Measurements from ENCODE around the gene ZNF654. TPM values are rescaled to one million over a fixed set of nuclear protein-coding genes. Genes with fewer than 3 reads are reported as not detected.

The ZNF654 gene
- total RNA-seq, 1 experiment from 2014 or later, result 7.0 TPM

- Histone ChIP-seq H3K9me2 (ENCODE audit: insufficient read depth) (no peaks in the 10 kb centered on the region), H3K36me3 (ENCODE audit: control insufficient read depth in 1 of 2, insufficient read depth in 2 of 2, low read length in 2 of 2) (no peaks in the 10 kb centered on the region), H3K4me3 (replicated peaks in 1 of 2; ENCODE audit: low read depth in 1 of 2, low read length in 2 of 2) (no peak overlapping the region), H2AFZ (ENCODE audit: low read depth, low read length, poor library complexity, severe bottlenecking) (no peak overlapping the region), H3K27me3 (ENCODE audit: insufficient read depth, low read length) (no peaks in the 10 kb centered on the region), H3K4me2 (ENCODE audit: low read length) (no peak overlapping the region), H3K79me2 (ENCODE audit: insufficient read depth, low read length) (peaks cover 83% of the 10 kb centered on the region), H3K9ac (ENCODE audit: low read length) (no peak overlapping the region), H4K20me1 (ENCODE audit: insufficient read depth) (no peaks in the 10 kb centered on the region), H3K4me1 (ENCODE audit: control insufficient read depth in 1 of 2, insufficient read depth in 2 of 2, low read length in 2 of 2) (peaks cover 2 to 21% of the 10 kb centered on the region in 2 experiments; a peak in 3 of 4 replicates), H3K27ac (ENCODE audit: low read depth, low read length) (no peak overlapping the region), H3K9me3 (ENCODE audit: control insufficient read depth in 1 of 2, insufficient read depth in 1 of 2, low read depth in 1 of 2, low read length in 2 of 2) (no peaks in the 10 kb centered on the region)
- no peak for TF ChIP-seq SIN3A (IDR thresholded peaks at IDR 0.05; ENCODE audit: low read depth)
- no peak for TF ChIP-seq EZH2phosphoT487 (IDR thresholded peaks at IDR 0.05; ENCODE audit: borderline replicate concordance)
- TF ChIP-seq, protein P1, sequence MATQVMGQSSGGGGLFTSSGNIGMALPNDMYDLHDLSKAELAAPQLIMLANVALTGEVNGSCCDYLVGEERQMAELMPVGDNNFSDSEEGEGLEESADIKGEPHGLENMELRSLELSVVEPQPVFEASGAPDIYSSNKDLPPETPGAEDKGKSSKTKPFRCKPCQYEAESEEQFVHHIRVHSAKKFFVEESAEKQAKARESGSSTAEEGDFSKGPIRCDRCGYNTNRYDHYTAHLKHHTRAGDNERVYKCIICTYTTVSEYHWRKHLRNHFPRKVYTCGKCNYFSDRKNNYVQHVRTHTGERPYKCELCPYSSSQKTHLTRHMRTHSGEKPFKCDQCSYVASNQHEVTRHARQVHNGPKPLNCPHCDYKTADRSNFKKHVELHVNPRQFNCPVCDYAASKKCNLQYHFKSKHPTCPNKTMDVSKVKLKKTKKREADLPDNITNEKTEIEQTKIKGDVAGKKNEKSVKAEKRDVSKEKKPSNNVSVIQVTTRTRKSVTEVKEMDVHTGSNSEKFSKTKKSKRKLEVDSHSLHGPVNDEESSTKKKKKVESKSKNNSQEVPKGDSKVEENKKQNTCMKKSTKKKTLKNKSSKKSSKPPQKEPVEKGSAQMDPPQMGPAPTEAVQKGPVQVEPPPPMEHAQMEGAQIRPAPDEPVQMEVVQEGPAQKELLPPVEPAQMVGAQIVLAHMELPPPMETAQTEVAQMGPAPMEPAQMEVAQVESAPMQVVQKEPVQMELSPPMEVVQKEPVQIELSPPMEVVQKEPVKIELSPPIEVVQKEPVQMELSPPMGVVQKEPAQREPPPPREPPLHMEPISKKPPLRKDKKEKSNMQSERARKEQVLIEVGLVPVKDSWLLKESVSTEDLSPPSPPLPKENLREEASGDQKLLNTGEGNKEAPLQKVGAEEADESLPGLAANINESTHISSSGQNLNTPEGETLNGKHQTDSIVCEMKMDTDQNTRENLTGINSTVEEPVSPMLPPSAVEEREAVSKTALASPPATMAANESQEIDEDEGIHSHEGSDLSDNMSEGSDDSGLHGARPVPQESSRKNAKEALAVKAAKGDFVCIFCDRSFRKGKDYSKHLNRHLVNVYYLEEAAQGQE (IDR thresholded peaks at IDR 0.05; ENCODE audit: low read depth), result no peak
- no peak for TF ChIP-seq CEBPB (IDR thresholded peaks at IDR 0.05; ENCODE audit: low read depth)
- TF ChIP-seq TCF7L2 (IDR thresholded peaks at IDR 0.05; ENCODE audit: borderline replicate concordance, extremely low read depth, insufficient read depth, insufficient read length), result no peak
- no peak for TF ChIP-seq SP1 (IDR thresholded peaks at IDR 0.05; ENCODE audit: low read depth)
- no peak for TF ChIP-seq YY1 (IDR thresholded peaks at IDR 0.05; ENCODE audit: extremely low read depth, insufficient replicate concordance, low read depth, low read length)
- no peak for TF ChIP-seq EGR1 (IDR thresholded peaks at IDR 0.05; ENCODE audit: low read depth)
- no peak for TF ChIP-seq RAD21 (IDR thresholded peaks at IDR 0.05; ENCODE audit: low read depth)
- ChIA-PET RAD21 (ENCODE audit: low non-redundant PET in 1 of 2, low total read pairs in 2 of 2, uncharacterized antibody in 2 of 2, unreplicated experiment in 2 of 2) (no interaction called here), CTCF (no interaction called here), POLR2A (no interaction called here)
- ATAC-seq (no peak), DNase-seq (ENCODE audit: low read depth, low spot score) (no peak)
- intact Hi-C loops (cut with micrococcal nuclease), result no loop called here
- BruUV-seq (replicated peaks), result no TSS peak
These were observed 88.2 kb downstream of the ZNF654 start for GRCh38 chr3:88147261-88147660.

Data from HCT116 (cell line).